PFSK-1 (cell line): ENCODE measurements around the gene B4GALNT1.

ENCODE experiments used
- FOXP2 ChIP-seq: optimal IDR thresholded peaks from 2 replicates; pipeline ENCODE3; 2011; ENCODE audit warnings: borderline replicate concordance, control low read depth, inconsistent platforms; ENCODE audit not compliant: insufficient read depth; ENCODE audit errors: extremely low read length, extremely low read depth
- POLR2AphosphoS5 ChIP-seq: IDR thresholded peaks from 2 replicates; pipeline ENCODE4 v1.6.1; 2012; ENCODE audit warnings: low read depth, mild to moderate bottlenecking, control low read depth, low read length, moderate library complexity
- SIN3A ChIP-seq: IDR thresholded peaks from 2 replicates; pipeline ENCODE4 v1.6.1; 2012; ENCODE audit warnings: mild to moderate bottlenecking, low read length, moderate library complexity, borderline replicate concordance; ENCODE audit not compliant: insufficient read depth
- TAF1 ChIP-seq: IDR thresholded peaks from 2 replicates; pipeline ENCODE4 v1.6.1; 2012; ENCODE audit warnings: low read length, control low read depth, borderline replicate concordance; ENCODE audit not compliant: insufficient read depth
- TF ChIP-seq, protein P1 (sequence below), 2 experiments: IDR thresholded peaks; 2 replicates each; pipeline versions ENCODE4 v1.6.1 to v1.8.0; 2011 to 2012; ENCODE audit warnings: low read depth in 2 of 2, low read length in 2 of 2, control low read depth in 1 of 2, inconsistent platforms in 1 of 2, mild to moderate bottlenecking in 1 of 2, moderate library complexity in 1 of 2; ENCODE audit not compliant: insufficient read depth in 1 of 2

DNA sequence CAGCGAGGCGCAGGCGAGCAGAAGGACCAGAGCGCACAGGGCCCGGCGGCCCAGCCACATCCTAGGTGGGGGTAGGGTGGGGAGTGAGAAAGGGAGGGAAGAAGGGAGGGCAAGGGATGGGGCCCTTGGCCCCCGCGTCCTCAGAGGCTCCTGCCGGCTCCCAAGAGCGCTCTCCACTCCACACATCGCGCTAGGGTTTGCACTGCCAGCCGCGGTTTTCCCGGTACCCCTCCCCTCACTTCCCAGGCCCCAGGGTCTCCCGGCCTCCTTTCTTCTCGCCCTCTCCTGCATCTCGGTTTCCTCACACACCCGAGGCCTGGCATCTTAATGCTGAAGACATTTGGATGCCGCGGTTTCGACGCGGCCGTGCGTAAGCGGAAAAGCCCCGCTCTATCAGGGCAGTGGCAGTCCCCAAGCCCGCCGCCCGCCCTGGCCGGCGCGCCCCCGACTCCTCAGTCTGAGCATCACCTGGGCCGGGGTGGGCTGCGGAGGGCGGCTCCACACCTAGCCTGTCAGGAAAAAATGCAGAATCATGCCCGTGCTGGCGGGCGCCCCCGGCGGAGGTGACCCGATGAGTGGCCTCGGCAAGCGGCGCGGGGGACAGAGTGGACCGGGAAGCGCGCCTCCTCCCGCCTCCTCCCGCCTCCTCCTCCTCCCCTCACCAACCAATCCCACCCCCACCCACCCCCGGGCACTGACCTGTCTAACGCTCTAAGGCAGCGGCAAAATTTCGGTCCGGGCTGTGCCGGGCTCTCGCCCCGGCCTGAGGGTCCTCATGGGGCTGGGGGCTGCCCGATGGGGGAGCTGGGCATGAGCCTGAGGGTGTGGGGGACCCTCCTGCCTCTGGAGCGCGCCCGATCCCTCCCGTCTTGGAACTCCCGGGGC lies 686 bp downstream of the B4GALNT1 start:
- TF ChIP-seq, protein P1, sequence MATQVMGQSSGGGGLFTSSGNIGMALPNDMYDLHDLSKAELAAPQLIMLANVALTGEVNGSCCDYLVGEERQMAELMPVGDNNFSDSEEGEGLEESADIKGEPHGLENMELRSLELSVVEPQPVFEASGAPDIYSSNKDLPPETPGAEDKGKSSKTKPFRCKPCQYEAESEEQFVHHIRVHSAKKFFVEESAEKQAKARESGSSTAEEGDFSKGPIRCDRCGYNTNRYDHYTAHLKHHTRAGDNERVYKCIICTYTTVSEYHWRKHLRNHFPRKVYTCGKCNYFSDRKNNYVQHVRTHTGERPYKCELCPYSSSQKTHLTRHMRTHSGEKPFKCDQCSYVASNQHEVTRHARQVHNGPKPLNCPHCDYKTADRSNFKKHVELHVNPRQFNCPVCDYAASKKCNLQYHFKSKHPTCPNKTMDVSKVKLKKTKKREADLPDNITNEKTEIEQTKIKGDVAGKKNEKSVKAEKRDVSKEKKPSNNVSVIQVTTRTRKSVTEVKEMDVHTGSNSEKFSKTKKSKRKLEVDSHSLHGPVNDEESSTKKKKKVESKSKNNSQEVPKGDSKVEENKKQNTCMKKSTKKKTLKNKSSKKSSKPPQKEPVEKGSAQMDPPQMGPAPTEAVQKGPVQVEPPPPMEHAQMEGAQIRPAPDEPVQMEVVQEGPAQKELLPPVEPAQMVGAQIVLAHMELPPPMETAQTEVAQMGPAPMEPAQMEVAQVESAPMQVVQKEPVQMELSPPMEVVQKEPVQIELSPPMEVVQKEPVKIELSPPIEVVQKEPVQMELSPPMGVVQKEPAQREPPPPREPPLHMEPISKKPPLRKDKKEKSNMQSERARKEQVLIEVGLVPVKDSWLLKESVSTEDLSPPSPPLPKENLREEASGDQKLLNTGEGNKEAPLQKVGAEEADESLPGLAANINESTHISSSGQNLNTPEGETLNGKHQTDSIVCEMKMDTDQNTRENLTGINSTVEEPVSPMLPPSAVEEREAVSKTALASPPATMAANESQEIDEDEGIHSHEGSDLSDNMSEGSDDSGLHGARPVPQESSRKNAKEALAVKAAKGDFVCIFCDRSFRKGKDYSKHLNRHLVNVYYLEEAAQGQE (IDR thresholded peaks at IDR 0.05; ENCODE audit: insufficient read depth in 1 of 2, low read depth in 2 of 2, low read length in 2 of 2): no peak
- no peak for TF ChIP-seq POLR2AphosphoS5
- TF ChIP-seq TAF1: no peak
- TF ChIP-seq SIN3A: no peak
- no peak for TF ChIP-seq FOXP2
